ENCODE measurements around the gene PLS3.

GRCh38 chrX:115630204-115630603 is 69.2 kb downstream of the PLS3 start:
- TF ChIP-seq ESRRA (CRISPR knock-in tag; IDR thresholded peaks at IDR 0.05; ENCODE audit: borderline replicate concordance) (no peak), SMAD3 (CRISPR knock-in tag; IDR thresholded peaks at IDR 0.05; ENCODE audit: borderline replicate concordance) (no peak), CTCF (IDR thresholded peaks at IDR 0.05) (no peak), ZBTB43 (CRISPR knock-in tag; IDR thresholded peaks at IDR 0.05) (no peak), ZNF671 (CRISPR knock-in tag; IDR thresholded peaks at IDR 0.05) (no peak), ETV6 (CRISPR knock-in tag; IDR thresholded peaks at IDR 0.05) (no peak)

Data from WTC11 (cell line).